ENCODE measurements around the gene NGLY1. TPM values are rescaled to one million over a fixed set of nuclear protein-coding genes. Genes with fewer than 3 reads are reported as not detected.

NGLY1 gene, protein sequence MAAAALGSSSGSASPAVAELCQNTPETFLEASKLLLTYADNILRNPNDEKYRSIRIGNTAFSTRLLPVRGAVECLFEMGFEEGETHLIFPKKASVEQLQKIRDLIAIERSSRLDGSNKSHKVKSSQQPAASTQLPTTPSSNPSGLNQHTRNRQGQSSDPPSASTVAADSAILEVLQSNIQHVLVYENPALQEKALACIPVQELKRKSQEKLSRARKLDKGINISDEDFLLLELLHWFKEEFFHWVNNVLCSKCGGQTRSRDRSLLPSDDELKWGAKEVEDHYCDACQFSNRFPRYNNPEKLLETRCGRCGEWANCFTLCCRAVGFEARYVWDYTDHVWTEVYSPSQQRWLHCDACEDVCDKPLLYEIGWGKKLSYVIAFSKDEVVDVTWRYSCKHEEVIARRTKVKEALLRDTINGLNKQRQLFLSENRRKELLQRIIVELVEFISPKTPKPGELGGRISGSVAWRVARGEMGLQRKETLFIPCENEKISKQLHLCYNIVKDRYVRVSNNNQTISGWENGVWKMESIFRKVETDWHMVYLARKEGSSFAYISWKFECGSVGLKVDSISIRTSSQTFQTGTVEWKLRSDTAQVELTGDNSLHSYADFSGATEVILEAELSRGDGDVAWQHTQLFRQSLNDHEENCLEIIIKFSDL
- total RNA-seq (ENCODE audit: insufficient read depth, low replicate concordance), result 40.0 TPM

DNA sequence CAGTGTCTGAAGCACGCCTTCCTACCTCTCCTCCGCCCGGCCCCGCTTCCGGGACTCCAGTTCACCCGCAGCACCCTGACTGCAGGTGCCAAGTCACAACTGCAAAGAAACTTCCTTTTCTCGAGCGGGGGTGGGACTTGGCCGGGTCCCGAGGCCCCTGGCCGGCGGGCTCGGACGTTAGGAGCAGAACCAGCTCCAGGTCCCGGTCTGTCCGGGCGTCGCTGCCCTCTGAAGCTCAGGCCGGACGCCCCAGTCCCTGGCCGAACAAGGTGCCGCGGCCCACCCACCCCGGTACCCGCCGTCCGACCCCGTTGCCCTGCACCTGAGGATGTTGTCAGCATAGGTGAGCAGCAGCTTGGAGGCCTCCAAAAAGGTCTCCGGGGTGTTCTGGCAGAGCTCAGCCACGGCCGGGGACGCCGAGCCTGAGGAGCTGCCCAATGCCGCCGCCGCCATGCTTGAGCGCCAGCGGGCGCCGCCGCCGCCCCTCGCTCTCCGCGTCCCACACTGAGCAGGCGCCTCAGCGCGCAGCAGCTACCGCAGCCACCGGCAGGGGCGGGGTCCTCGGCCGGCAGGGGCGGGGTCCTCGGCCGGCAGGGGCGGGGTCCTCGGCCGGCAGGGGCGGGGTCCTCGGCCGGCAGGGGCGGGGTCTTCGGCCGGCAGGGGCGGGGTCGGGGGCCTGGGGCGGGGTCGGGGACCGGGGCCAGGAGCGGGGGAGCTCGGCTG is at the start of gene NGLY1:
Gene NGLY1, minus strand, starts transcription at position 506 of the 723 bp plus-strand sequence. Its CDS starts 53 bp downstream, at position 453.
- DNase-seq (ENCODE audit: low spot score), result peak; percentile 86

DNA sequence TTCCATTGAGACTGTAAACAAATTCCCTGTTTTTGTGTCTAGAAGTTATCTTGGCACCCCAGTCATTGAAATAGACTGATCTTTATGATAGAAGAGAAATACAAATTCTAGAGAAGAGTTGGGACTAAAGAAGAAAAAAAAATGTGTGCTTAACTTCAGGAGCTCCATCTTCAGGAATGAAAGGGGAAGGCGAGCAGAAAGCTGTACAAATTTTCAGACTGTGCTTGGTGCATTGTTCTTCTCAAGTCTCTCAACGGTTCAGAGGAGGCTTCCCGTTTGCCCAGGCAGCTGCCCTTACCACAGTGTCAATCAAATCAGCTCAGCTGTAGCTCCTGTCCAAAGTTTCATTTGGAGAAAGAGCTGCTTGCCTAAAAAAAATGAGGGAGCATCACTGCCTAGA is 48.3 kb upstream of the NGLY1 start:
- DNase-seq (ENCODE audit: low spot score), result peak; percentile 32

DNA sequence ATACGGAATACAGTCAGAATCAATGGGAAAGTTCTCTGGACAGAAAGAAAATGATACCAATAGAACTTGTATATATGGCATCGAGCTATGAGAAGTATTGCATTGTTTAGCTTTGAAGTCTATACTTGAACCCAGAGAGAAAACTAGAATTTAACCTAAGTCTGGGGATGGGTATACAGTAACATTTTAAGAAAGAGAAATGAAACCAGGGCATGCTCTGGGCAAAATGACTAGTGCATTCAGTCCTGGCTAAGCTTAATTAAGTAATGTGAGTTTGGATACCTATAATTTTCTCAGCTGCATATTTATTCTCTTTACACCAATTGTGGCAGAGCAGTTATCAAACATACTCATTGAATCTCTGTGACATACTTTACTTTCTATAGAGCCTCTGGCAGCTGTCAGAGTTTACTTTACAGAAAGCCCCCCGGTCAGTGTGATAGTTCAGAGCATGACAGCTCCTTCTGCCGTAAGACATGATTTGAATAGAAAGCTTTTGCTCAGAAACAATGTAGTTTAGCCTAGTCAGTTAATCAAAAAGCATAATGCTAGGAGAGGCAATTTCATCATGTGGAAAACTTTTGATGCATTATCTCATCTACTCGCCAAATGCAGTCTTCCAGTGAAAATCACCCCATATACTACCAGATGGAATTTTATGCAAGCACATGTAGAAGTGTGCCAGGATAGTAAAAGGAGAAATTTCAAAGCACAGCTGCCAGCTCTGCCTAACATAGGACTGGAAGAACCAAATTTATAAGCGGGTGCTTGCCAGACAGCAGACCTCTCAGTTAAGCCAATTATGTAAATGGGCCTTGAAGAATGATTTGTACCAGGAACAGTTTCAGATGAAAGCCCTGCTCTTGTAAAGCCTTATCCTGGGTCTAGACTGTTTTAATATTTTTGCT is 47.4 kb upstream of the NGLY1 start:
- DNase-seq (ENCODE audit: low spot score), result peak; percentile 74

DNA sequence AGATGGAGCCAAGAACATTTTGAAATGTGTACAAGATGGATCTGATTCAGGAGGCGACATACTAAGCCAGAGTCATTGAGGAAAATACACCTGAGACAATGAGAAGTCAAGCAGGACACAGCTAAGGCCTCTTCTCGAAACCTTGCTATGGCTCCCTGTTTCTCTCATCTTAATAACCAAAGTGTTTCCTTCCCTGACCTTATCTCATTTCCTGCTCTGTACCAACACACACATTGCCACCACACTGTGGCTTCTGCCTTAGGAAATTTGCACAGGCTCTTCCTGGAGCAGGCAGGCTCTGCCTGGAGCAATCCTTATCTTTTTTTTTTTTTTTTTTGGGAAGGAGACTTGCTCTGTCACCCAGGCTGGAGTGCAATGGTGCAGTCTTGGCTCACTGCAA is 43.3 kb upstream of the NGLY1 start:
- DNase-seq (ENCODE audit: low spot score), result no peak

DNA sequence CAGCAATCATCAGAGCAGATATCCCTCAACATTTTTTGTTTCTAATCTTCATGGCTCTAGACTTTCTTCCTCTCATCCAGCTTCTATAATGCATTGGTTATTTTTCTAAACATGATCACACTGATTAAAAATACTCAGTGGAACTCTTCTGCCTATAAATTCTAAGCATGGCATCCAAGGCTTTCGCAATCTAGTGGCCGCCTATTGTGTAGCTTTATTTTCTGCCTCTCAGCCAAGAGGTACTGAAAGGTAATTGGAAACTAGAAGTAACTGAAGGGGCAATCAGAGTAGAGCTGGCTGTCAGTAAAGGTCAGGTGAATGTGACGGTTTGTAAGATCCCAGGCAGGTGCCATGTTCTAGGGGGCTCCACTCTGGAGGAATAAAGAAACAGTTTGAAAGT is 40.1 kb upstream of the NGLY1 start:
- no peak for DNase-seq (ENCODE audit: low spot score)

DNA sequence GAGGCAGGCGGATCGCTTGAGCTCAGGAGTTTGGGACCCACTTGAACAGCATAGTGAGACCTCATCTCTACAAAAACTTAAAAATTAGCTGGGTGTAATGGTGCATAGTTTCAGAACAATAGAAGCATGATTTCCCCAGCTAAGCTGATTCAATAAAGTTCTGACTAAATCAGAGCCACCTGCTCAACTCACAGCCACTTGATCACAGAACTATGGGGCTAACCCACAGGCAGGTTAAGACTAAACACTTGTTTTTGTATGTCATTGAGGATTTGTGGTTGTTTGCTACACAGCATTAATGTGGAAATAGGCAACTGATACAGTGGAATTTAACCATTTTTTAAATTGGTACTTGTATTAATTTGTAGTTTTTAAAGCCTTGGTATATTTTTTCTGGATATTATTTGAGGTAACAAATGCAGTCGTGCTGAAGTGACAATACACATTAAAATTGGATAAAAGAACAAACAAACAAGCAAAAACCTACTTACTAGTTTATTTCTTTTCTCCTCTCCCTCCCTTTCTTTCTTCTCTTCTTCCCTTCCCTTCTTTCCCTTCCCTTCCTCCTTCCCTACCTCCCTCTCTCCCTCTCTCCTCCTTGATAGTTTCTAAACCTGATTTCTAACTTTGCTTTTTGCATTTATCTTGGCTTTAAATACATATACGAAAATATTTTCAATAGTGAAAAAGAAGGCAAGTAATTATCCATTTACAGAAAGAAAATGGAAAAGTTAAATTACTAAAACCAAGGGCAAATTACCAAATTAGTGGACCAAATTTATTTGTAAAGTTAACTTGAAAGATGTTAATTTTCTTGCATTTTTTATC is 38.7 kb upstream of the NGLY1 start:
- no peak for DNase-seq (ENCODE audit: low spot score)

DNA sequence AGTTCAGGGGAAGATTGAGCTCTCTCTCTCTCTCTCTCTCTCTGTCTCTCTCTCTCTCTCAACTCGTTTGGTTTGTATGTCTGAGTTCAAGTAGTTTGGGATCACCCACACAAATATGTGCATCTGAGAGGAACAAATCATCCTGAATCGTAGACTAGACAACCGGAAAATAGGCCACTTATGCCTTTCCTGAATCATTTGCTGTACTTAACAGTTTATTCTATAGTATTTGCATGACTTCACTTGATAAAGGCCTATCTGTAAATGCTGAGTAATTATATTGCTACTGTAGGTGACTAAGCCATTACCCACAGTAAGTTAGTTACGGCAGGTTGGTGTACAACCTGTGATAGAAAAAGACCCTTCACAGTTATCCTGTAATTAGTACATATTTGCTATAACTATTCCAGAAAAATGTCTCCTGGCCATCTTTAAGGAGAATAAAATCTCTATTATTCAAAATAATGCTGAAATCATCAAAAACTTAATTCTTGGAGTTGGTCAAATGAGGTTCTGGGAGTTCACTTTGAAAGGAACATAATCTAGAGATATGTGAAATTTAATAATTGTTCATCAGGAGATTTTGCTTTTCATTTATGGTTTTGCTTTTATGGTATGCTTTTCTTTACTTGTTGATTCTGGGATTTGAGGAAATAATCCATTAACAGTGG is 37.7 kb upstream of the NGLY1 start:
- DNase-seq (ENCODE audit: low spot score), result no peak

DNA sequence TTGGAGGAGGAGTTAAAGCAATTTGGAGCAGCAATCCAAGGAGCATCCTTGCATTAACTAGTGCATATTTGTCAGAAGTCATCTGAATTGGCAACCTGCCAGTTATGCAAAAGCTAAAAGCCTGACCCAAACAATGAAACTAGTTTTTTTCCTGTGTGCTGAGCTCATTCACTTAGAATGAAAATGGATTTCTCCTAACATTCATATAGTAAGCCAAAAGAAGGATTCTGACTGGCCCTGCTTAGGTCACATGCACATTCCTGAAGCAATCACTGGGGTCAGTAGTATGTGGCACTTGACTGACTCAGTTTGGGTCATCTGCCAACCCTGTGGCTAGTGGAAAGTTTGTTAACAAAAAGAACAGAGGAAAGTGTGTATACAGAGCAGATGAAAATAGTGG is 37.1 kb upstream of the NGLY1 start:
- DNase-seq (ENCODE audit: low spot score), result peak; percentile 35

DNA sequence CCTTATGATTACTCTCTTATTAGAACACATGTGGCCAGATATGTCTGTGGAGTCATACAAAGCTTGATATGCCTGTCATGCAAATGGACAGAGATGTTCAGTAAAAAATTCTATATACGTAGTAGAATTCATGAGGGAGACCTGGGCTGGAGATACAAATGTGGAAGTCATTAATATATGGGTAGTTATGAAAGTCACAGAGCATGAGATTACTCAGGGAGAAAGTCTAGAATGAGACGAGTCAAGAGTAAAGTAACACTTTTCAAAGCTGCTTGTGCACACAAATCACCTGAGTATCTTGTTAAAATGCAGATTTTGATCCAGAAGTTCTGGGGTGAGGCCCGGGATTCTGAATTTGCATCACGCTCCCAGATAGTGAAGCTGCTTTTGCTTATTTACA is 35.1 kb upstream of the NGLY1 start:
- DNase-seq (ENCODE audit: low spot score), result no peak

DNA sequence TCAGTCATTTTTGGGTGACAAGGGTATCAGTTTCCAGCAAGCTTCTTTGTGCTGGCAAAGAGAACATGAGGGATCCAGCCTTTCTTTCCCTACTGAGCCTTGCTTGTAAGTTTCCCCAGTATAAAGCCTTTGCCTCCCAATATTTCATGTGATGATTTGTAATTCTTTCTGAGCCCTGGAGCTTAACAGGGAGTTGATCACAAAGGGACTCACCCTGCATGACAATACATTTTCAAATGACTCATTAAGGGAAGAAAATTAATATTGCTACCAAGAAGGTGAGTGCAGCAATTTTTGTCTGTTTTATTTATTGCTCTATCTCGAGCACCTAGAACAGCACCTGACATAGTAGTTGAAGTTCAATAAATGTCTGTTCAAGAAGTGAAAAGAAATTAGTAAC is 34.4 kb upstream of the NGLY1 start:
- DNase-seq (ENCODE audit: low spot score), result no peak

DNA sequence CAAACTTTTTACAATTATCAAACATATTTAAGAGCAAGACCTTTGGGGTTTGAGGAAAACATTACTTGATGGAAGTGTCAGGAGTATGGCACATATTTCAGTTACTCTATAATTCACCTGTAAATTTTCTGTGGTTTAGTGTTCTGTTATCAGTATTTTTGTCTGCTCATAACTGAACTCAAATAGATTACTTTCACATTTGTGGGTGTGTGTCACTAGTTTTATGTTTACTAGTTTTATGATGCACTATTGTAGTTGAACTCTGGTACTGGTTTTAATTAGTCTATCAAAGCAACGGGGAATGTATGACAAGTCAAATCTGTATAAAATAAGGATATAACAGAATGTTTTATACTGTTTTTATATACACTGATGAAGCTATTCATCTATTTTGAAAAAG is 33.9 kb upstream of the NGLY1 start:
- no peak for DNase-seq (ENCODE audit: low spot score)

DNA sequence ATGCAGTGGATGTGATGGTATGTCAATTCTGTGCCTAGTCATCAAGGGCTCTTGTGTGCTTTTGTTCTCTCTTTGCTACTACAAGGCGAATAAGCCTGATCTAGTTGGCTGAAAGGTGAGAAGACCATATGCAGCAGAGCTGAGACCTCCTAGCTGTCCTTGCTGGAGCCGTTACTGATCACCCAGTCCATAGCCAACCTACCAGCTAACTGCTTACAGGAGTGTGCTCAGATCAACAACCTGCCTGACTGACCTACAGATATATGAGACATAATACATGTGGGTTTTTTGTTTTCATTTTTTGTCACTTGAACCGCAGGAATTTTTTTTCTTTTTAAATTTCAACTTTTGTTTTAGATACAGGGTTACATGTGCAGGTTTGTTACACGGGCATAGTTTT is 29.4 kb upstream of the NGLY1 start:
- DNase-seq (ENCODE audit: low spot score), result no peak

DNA sequence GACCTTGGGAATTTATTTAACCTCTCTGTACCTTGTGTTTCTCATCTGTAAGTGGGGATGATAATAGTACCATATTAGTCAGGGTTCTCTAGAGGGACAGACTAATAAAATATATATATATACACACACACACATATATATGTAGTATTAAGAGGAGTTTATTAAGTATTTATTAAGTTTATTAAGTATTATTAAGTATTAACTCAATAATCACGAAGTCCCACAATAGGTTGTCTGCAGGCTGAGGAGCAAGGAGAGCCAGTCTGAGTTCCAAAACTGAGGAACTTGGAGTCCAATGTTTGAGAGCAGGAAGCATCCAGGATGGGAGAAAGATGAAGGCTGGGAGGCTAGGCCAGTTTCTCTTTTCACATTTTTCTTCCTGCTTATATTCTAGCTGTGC is 21.4 kb upstream of the NGLY1 start:
- no peak for DNase-seq (ENCODE audit: low spot score)

DNA sequence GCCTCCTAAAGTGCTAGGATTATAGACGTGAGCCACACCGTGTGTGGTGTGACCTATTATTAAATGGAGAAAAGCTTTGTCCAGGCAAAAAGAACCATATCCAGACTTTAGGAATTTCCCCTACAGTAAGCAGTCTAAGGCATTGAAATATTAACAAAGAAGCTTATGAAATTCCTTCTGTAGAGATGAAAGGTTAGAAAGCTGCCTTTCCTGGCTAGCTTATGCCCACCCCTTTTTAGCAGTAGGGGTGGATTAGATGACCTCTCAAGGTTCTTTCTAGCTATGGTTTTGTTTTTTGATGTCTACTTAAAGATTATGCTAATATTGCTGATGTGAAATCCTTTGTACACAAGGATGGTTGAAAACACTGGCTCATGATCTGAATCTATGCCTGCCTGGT is 20.6 kb upstream of the NGLY1 start:
- DNase-seq (ENCODE audit: low spot score), result no peak

DNA sequence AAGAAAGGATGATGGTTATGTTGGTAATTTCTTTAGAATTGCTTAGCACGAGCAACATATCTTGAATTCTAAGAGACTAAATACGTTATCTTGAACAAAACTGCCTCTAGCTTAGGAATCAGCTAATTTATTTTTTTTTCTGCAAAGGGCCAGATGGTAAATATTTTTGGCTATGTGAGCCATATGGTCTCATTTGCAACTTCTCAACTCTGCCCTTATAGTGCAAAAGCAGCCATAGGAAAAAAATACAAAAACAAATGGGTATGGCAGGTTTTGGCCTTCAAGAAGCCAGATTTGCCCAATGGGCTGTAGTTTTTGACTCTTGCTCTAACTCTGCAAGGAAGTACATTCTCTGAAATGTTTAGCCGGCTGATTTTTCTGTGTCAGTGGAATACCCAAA is 18.5 kb upstream of the NGLY1 start:
- no peak for DNase-seq (ENCODE audit: low spot score)

DNA sequence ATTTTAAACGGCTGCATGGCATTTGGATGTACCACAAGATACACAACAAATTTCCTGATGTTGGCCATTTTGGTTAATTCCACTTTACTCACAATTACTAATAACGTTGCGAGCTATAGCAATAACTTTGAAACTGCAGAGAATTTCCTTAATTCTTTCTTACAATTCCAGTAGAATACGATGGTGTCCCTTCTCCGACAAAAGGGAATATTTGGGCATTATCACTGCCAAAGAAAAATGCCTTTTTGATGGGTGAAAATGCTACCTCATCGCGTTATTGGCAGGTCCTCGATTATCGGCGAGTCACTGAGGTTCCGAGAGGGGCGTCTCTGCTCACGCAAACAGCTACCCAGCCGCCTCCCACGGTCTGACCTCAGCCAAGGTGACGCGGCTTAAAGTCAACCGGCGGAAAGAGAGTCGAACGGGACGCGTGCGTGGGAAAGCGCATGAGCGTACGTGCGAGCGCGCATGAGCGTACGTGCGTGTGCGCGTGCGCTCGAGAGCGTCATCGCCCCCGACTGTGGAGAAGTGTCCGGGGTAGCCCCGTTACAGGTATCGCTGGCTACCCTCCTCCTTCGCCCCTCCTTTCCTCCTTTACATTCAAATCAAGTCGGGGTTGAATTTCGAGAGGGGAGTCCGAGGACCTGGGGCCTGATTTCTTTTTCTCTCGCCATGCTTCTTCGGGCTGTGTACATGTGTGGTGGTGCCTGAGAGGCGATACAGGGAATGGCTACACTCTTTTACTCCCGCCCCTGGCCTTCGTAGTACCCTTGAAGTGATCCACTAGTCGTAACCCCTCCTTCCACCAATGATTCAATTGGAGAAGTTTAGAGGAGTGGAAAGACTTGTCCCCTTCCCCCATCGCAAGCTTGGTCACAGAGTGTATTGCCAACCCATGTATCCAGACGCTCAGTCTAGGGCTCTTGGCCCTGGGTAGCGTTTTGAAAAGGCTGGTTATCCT is 6.6 kb upstream of the NGLY1 start, which contains the start of gene OXSM:
Gene OXSM, plus strand, starts transcription at position 495 of the 961 bp plus-strand sequence. CDS start 931 bp downstream, outside the sequence.
- peak; percentile 96 for DNase-seq (ENCODE audit: low spot score)

DNA sequence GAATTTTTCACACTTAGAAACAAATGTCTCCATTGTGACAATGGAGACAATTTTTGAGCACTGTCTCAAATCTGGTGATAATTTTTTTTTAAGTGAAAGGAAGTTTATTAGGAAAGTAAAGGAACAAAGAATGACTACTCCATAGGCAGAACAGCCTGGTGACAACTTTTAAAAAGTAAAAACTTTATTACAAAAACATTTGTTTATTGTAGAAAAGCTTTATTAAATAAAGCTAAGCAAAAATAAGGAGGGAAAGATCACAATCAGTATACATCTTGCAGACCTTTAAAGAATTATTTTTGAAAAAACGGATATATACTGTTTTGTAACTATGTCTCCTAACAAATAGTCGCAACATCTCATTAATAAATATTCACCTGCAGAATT is 6.0 kb upstream of the NGLY1 start:
- DNase-seq (ENCODE audit: low spot score), result no peak

DNA sequence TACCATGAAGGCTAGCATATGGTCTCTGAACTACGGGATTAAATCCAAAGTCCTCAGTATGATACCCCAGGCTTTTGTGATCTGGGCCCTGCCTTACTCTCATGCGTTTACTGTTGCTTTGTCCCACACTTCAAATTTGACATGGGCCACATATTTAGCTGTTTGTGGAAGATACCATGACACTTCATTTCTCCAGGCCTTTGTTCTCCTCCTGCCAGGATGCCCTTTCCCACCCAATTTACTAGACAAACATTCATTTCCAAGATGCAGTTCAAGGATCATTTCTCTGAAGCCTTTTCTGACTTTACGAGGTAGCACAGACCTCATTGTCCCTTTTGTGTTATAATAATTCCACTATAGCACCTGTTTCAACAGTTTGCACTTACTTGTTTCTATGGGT is 4.4 kb upstream of the NGLY1 start:
- DNase-seq (ENCODE audit: low spot score), result no peak

DNA sequence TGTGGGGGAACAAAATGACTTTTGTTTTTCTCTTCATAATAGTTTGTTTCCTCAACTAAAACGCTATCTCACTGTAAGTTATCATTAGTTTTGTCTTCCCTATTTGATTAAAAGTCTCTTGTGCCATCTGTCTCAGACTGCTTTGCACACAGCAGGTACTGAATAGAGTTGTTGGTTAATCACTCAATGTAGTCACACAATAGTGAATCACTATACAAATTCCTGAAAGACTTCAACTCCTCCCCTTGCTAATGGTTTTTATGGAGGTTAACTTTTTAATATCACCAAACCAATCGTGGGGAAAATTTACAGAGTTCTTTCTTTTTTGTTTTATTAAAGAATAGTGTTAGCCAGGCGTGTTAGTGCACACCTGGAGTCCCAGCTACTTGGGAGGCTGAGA is 2.6 kb upstream of the NGLY1 start:
- DNase-seq (ENCODE audit: low spot score), result no peak
